ENCODE data around the gene SURF1.

DNA sequence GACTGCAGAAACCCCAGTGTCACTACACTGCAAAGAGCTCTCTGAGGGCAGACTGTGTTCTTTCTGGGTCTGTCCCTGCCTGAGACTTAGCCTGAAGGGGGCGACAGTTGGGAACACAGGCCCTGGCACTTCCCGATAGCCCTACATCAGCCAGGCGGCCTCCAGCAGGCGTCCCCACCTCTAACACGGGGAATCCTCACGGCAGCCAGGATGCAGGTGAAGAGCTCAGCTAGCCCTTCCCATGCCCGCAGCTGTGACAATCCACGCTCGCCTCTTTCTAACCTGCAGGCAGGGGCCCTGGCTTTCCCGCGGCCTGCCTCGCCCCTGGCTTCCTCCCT is 14.2 kb downstream of the SURF1 start:
- TF ChIP-seq CTCF (conservative IDR thresholded peaks at IDR 0.05) (no peak), EZH2 (IDR thresholded peaks at IDR 0.05; ENCODE audit: low read depth) (no peak)

Data from PC-9 (cell line).